ENCODE data around the gene CLEC16A.
"Not testable (repeated sequence)": the region's sequence is repeated elsewhere in the genome, so short reads cannot be mapped to it uniquely, and the experiment has no call there.

Gene CLEC16A

GRCh38 chr16:11102523-11102898 is 158.1 kb downstream of the CLEC16A start:
- no peak for DNase-seq

GRCh38 chr16:11103301-11103700 is 158.9 kb downstream of the CLEC16A start:
- DNase-seq = not testable (repeated sequence)

GRCh38 chr16:11104168-11105037 is 160.0 kb downstream of the CLEC16A start:
- DNase-seq = no peak

GRCh38 chr16:11105038-11105903 is 160.9 kb downstream of the CLEC16A start:
- peak; percentile 86 for DNase-seq

- DNase-seq = no peak
Observed at GRCh38 chr16:11106726-11107125, 162.4 kb downstream of the CLEC16A start.

- DNase-seq = peak; percentile 69
Observed at GRCh38 chr16:11107780-11108465, 163.6 kb downstream of the CLEC16A start.

GRCh38 chr16:11108466-11108805 is 164.1 kb downstream of the CLEC16A start:
- DNase-seq = no peak

- no peak for DNase-seq
Observed at GRCh38 chr16:11109566-11109965, 165.2 kb downstream of the CLEC16A start.

GRCh38 chr16:11111150-11111549 is 166.8 kb downstream of the CLEC16A start:
- DNase-seq = no peak

- no peak for DNase-seq
Observed at GRCh38 chr16:11111856-11112634, 167.7 kb downstream of the CLEC16A start.

GRCh38 chr16:11112723-11113348 is 168.5 kb downstream of the CLEC16A start:
- DNase-seq = no peak

GRCh38 chr16:11114366-11115164 is 170.2 kb downstream of the CLEC16A start:
- DNase-seq = no peak

- DNase-seq = no peak
Observed at GRCh38 chr16:11117576-11118211, 173.3 kb downstream of the CLEC16A start.

GRCh38 chr16:11118479-11118878 is 174.1 kb downstream of the CLEC16A start:
- peak; percentile 71 for DNase-seq

- DNase-seq = no peak
Observed at GRCh38 chr16:11121083-11121608, 176.8 kb downstream of the CLEC16A start.

GRCh38 chr16:11121914-11122692 is 177.7 kb downstream of the CLEC16A start:
- DNase-seq = no peak

GRCh38 chr16:11123666-11124065 is 179.3 kb downstream of the CLEC16A start:
- no peak for DNase-seq

- DNase-seq = no peak
Observed at GRCh38 chr16:11125936-11126335, 181.6 kb downstream of the CLEC16A start.

- DNase-seq = no peak
Observed at GRCh38 chr16:11126399-11127054, 182.2 kb downstream of the CLEC16A start.

All from fibroblast of skin of back (primary cell).